ENCODE measurements around the gene WDR88.
"Not testable (repeated sequence)": the region's sequence is repeated elsewhere in the genome, so short reads cannot be mapped to it uniquely, and the experiment has no call there.

GRCh38 chr19:33222255-33222654 lies 90.3 kb downstream of the WDR88 start:
- TF ChIP-seq, protein P1, sequence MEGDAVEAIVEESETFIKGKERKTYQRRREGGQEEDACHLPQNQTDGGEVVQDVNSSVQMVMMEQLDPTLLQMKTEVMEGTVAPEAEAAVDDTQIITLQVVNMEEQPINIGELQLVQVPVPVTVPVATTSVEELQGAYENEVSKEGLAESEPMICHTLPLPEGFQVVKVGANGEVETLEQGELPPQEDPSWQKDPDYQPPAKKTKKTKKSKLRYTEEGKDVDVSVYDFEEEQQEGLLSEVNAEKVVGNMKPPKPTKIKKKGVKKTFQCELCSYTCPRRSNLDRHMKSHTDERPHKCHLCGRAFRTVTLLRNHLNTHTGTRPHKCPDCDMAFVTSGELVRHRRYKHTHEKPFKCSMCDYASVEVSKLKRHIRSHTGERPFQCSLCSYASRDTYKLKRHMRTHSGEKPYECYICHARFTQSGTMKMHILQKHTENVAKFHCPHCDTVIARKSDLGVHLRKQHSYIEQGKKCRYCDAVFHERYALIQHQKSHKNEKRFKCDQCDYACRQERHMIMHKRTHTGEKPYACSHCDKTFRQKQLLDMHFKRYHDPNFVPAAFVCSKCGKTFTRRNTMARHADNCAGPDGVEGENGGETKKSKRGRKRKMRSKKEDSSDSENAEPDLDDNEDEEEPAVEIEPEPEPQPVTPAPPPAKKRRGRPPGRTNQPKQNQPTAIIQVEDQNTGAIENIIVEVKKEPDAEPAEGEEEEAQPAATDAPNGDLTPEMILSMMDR (optimal IDR thresholded peaks at IDR 0.05 in 1 of 3, IDR thresholded peaks at IDR 0.05 in 1 of 3, conservative IDR thresholded peaks at IDR 0.05 in 1 of 3; ENCODE audit: extremely low read depth in 1 of 3, insufficient read depth in 2 of 3, low read length in 3 of 3), result not testable (repeated sequence)
- not testable (repeated sequence) for TF ChIP-seq EZH2 (IDR thresholded peaks at IDR 0.05; ENCODE audit: low read length)

Data from keratinocyte (primary cell).